Panc1 (cell line): ENCODE data around the gene PF4V1.

ENCODE experiments used
- POLR2AphosphoS5 ChIP-seq: IDR thresholded peaks from 2 replicates; pipeline ENCODE4 v1.6.1; 2012; ENCODE audit warnings: mild to moderate bottlenecking, low read depth, low read length, moderate library complexity
- SIN3A ChIP-seq: IDR thresholded peaks from 2 replicates; pipeline ENCODE4 v1.6.1; 2012; ENCODE audit warnings: low read depth, mild to moderate bottlenecking, low read length, moderate library complexity, borderline replicate concordance; ENCODE audit not compliant: insufficient read depth
- TCF7L2 ChIP-seq: IDR thresholded peaks from 2 replicates; pipeline ENCODE4 v1.6.1; 2011; ENCODE audit warnings: mild to moderate bottlenecking, low read depth, low read length, inconsistent platforms
- TF ChIP-seq, protein P1 (sequence below), 2 experiments: IDR thresholded peaks; 2 replicates each; pipeline ENCODE4 v1.6.1; 2011 to 2012; ENCODE audit warnings: low read depth in 2 of 2, control low read depth in 1 of 2, low read length in 1 of 2, mild to moderate bottlenecking in 1 of 2, moderate library complexity in 1 of 2; ENCODE audit not compliant: insufficient read depth in 1 of 2
- TF ChIP-seq, protein P2 (sequence below): fragments of 450-650 bp; IDR thresholded peaks from 2 replicates; pipeline ENCODE4 v1.5.1; 2017; ENCODE audit warnings: mild to moderate bottlenecking

DNA sequence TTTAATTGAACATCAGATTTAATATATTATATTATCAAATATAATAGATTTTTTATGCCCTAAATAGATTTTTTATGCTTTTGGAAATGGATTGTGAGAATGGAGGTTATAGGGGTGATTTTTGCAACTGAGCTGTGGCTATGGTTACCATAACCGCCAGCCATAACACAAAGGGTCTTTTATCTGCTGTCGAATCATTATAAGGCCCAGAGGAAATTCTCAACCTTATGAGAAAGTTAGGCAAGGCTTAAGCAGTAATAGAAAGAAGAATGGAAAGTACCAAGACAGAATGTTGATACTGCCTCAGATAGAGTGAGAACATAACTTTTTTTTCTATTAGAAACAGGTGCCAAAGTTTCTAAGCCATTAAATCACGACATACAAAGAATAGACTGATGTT, 42.9 kb upstream of the PF4V1 start:
- TF ChIP-seq, protein P1, sequence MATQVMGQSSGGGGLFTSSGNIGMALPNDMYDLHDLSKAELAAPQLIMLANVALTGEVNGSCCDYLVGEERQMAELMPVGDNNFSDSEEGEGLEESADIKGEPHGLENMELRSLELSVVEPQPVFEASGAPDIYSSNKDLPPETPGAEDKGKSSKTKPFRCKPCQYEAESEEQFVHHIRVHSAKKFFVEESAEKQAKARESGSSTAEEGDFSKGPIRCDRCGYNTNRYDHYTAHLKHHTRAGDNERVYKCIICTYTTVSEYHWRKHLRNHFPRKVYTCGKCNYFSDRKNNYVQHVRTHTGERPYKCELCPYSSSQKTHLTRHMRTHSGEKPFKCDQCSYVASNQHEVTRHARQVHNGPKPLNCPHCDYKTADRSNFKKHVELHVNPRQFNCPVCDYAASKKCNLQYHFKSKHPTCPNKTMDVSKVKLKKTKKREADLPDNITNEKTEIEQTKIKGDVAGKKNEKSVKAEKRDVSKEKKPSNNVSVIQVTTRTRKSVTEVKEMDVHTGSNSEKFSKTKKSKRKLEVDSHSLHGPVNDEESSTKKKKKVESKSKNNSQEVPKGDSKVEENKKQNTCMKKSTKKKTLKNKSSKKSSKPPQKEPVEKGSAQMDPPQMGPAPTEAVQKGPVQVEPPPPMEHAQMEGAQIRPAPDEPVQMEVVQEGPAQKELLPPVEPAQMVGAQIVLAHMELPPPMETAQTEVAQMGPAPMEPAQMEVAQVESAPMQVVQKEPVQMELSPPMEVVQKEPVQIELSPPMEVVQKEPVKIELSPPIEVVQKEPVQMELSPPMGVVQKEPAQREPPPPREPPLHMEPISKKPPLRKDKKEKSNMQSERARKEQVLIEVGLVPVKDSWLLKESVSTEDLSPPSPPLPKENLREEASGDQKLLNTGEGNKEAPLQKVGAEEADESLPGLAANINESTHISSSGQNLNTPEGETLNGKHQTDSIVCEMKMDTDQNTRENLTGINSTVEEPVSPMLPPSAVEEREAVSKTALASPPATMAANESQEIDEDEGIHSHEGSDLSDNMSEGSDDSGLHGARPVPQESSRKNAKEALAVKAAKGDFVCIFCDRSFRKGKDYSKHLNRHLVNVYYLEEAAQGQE (IDR thresholded peaks at IDR 0.05; ENCODE audit: insufficient read depth in 1 of 2, low read depth in 2 of 2, low read length in 1 of 2), result no peak
- TF ChIP-seq, protein P2, sequence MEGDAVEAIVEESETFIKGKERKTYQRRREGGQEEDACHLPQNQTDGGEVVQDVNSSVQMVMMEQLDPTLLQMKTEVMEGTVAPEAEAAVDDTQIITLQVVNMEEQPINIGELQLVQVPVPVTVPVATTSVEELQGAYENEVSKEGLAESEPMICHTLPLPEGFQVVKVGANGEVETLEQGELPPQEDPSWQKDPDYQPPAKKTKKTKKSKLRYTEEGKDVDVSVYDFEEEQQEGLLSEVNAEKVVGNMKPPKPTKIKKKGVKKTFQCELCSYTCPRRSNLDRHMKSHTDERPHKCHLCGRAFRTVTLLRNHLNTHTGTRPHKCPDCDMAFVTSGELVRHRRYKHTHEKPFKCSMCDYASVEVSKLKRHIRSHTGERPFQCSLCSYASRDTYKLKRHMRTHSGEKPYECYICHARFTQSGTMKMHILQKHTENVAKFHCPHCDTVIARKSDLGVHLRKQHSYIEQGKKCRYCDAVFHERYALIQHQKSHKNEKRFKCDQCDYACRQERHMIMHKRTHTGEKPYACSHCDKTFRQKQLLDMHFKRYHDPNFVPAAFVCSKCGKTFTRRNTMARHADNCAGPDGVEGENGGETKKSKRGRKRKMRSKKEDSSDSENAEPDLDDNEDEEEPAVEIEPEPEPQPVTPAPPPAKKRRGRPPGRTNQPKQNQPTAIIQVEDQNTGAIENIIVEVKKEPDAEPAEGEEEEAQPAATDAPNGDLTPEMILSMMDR, result no peak
- TF ChIP-seq POLR2AphosphoS5 (no peak), TCF7L2 (no peak), SIN3A (no peak)
